CD4-positive, alpha-beta T cell (primary cell): ENCODE measurements around the gene CPXM1. TPM values are rescaled to one million over a fixed set of nuclear protein-coding genes. Genes with fewer than 3 reads are reported as not detected.

Source experiments
- ATAC-seq: fragments of 200-7000 bp; cut with Tn5 transposase; one replicate; pipeline ENCODE4 v1.10.0; 2022; ENCODE audit warnings: mild to moderate bottlenecking; ENCODE audit not compliant: poor library complexity
- CTCF ChIA-PET: fragments of 350-600 bp; sonication (Branson Sonifier 250); formaldehyde crosslinking; loops from one replicate; lab custom pipeline; 2021; ENCODE audit warnings: antibody characterized with exemption, inconsistent platforms; lab: Charles Lee
- POLR2A ChIA-PET: fragments of 350-600 bp; sonication (Branson Sonifier 250); formaldehyde crosslinking; loops from one replicate; lab custom pipeline; 2021; ENCODE audit warnings: antibody characterized with exemption, inconsistent platforms; lab: Charles Lee
- DNase-seq, 14 experiments: peaks; one replicate each; pipeline ENCODE4 v3.0.0-alpha.2; 2013 to 2020; ENCODE audit warnings: mixed read lengths in 2 of 14
- H3K27ac ChIP-seq, 2 donors: one replicate each; pipeline versions ENCODE4 v1.5.1 to v1.7.0; 2013; ENCODE audit warnings: low read length in 2 of 2, low read depth in 1 of 2, mild to moderate bottlenecking in 1 of 2
- H3K27me3 ChIP-seq, 2 experiments: 1 replicate in 1 of 2; 2 replicates in 1 of 2; pipeline versions ENCODE4 v1.6.1 to v1.7.0; 2013; ENCODE audit warnings: low read length in 2 of 2, control low read depth in 1 of 2, mild to moderate bottlenecking in 1 of 2, moderate library complexity in 1 of 2; ENCODE audit not compliant: insufficient read depth in 2 of 2, control insufficient read depth in 1 of 2
- H3K36me3 ChIP-seq: one replicate; pipeline ENCODE4 v1.6.1; 2013; ENCODE audit warnings: low read length, control low read depth; ENCODE audit not compliant: insufficient read depth
- H3K4me1 ChIP-seq: one replicate; pipeline ENCODE4 v1.6.1; 2013; ENCODE audit warnings: low read length, control low read depth; ENCODE audit not compliant: insufficient read depth
- H3K4me3 ChIP-seq: one replicate; pipeline ENCODE4 v1.5.1; 2013; ENCODE audit warnings: mild to moderate bottlenecking, low read length, moderate library complexity
- H3K9me3 ChIP-seq, 2 experiments: 1 replicate in 1 of 2; 2 replicates in 1 of 2; pipeline versions ENCODE4 v1.6.1 to v1.7.0; 2013; ENCODE audit warnings: low read length in 2 of 2, mild to moderate bottlenecking in 2 of 2, control low read depth in 1 of 2, moderate library complexity in 1 of 2; ENCODE audit not compliant: control insufficient read depth in 1 of 2, insufficient read depth in 1 of 2
- H3K27ac Mint-ChIP-seq: one replicate; pipeline ENCODE4 v1.8.0; 2020; ENCODE audit warnings: mixed read lengths
- H3K27me3 Mint-ChIP-seq: one replicate; pipeline ENCODE4 v1.8.0; 2021; ENCODE audit warnings: mixed read lengths
- H3K36me3 Mint-ChIP-seq: one replicate; pipeline ENCODE4 v1.8.0; 2021; ENCODE audit warnings: low read depth, mixed read lengths
- H3K4me1 Mint-ChIP-seq: one replicate; pipeline ENCODE4 v1.8.0; 2021; ENCODE audit warnings: low read depth, mixed read lengths
- H3K4me3 Mint-ChIP-seq: one replicate; pipeline ENCODE4 v1.8.0; 2020; ENCODE audit warnings: mild to moderate bottlenecking, mixed read lengths
- H3K9me3 Mint-ChIP-seq: one replicate; pipeline ENCODE4 v1.8.0; 2020; ENCODE audit warnings: mixed read lengths
- intact Hi-C, 2 experiments: fragments of 100-400 bp; cut with DNase I in 1 of 2; cut with micrococcal nuclease in 1 of 2; formaldehyde crosslinking; loops; one replicate each; pipeline versions ENCODE4 v1.15.1 to v1.9.0; 2023 to 2025; cut with DNase I, micrococcal nuclease
- total RNA-seq, 174 experiments: library from RNA in 2 of 174; stranded (reverse) in 2 of 174; gene quantifications; one replicate each; pipeline ENCODE4 v1.2.3 and lab custom pipeline; 2021 to 2026
- TF ChIP-seq, protein P1 (sequence below): fragments of 200-600 bp; IDR thresholded peaks from one replicate; pipeline ENCODE4 v1.8.0; 2022; ENCODE audit warnings: antibody characterized with exemption, mild to moderate bottlenecking

The CPXM1 gene
- total RNA-seq, 2 experiments from 2014 or later: not detected

DNA sequence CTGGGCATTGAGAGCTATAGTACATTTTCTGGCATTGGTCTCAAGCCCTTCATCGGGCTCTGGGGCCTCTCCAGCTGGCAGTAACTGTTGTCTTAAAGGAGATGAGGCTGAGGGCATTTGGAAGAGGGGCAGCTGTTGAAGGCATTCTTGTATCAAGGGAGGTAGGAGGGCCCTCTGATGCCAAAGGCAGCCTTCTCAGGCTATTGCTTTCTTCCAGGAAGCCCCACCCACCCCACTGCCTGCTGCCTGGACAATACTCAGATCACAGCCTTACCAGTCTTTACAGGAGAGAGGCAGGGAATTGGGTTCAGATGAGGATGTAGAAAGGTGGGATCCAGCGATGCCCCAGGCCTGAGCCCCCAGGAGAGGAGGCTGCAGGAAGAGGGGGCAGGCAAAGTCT, 46.0 kb downstream of the CPXM1 start:
- DNase-seq (no peak), ATAC-seq (no peak)
- no peaks in the 10 kb centered on the region for H3K36me3 ChIP-seq
- peaks cover 13 to 16% of the 10 kb centered on the region in 2 experiments for H3K27me3 ChIP-seq
- peaks cover 40% of the 10 kb centered on the region for H3K4me1 ChIP-seq
- CTCF ChIA-PET: interaction anchor here (1.9 kb wide), 1 partner anchor 11 kb away, joined by 4 read pairs; no protein-coding TSS in a partner anchor
- intact Hi-C loops: loop anchor here in 1 of 2 experiments (5.0 kb wide), 2 partner anchors 118 to 248 kb away; partner anchors contain the start of gene PTPRA
- no peaks in the 10 kb centered on the region for H3K9me3 ChIP-seq
- H3K4me3 ChIP-seq: no peak overlapping the region
- Mint-ChIP-seq H3K27ac (no peak overlapping the region), H3K27me3 (peaks cover 23% of the 10 kb centered on the region), H3K9me3 (no peaks in the 10 kb centered on the region), H3K36me3 (no peaks in the 10 kb centered on the region), H3K4me1 (peaks cover 28% of the 10 kb centered on the region), H3K4me3 (peak overlapping the region; percentile 15)
- POLR2A ChIA-PET: no interaction called here
- TF ChIP-seq, protein P1, sequence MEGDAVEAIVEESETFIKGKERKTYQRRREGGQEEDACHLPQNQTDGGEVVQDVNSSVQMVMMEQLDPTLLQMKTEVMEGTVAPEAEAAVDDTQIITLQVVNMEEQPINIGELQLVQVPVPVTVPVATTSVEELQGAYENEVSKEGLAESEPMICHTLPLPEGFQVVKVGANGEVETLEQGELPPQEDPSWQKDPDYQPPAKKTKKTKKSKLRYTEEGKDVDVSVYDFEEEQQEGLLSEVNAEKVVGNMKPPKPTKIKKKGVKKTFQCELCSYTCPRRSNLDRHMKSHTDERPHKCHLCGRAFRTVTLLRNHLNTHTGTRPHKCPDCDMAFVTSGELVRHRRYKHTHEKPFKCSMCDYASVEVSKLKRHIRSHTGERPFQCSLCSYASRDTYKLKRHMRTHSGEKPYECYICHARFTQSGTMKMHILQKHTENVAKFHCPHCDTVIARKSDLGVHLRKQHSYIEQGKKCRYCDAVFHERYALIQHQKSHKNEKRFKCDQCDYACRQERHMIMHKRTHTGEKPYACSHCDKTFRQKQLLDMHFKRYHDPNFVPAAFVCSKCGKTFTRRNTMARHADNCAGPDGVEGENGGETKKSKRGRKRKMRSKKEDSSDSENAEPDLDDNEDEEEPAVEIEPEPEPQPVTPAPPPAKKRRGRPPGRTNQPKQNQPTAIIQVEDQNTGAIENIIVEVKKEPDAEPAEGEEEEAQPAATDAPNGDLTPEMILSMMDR: no peak
- H3K27ac ChIP-seq: no peak overlapping the region

DNA sequence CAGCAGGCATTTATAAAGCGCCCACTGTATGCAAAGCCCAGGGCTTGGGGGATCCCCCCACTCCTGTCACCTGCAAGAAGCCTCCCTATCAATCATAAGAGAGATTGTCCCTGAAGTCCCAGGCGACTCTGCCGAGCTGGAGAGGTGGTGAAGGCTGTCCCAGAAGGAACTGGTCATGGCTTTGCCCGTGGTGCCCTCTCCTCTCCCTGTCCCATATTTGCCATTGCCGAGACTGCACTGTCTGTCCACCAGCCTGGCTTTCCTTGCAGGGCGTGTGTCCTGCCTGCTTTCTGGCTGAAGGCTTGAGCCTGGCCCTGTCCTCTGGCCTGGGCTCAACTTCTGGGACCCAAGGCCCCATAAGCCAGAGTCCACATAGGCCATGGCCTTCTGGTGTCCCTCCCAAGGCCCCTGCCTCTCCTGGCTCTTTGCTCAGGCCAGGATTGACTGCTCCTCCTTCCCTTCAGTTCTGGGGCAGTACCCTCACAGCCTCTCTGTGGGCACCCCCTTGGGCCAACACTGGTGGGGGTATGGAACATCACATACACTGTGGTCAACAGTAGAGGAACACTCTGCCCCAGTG, 46.9 kb downstream of the CPXM1 start:
- ChIA-PET POLR2A (interaction anchor here (0.8 to 2.2 kb wide), 9 partner anchors 12 to 101 kb away, joined by 3 to 12 read pairs (median 5); partner anchors contain the start of genes NOP56, PCED1A and VPS16), CTCF (interaction anchor here (0.9 to 2.8 kb wide), 10 partner anchors 10 to 92 kb away, joined by 3 to 29 read pairs (median 8); no protein-coding TSS in a partner anchor)
- TF ChIP-seq, protein P1: no peak
- Mint-ChIP-seq H3K4me3 (peak overlapping the region; percentile 90), H3K9me3 (no peaks in the 10 kb centered on the region), H3K4me1 (peaks cover 28% of the 10 kb centered on the region), H3K27me3 (peaks cover 23% of the 10 kb centered on the region), H3K36me3 (no peaks in the 10 kb centered on the region), H3K27ac (no peak overlapping the region)
- Histone ChIP-seq H3K27me3 (peaks cover 13 to 16% of the 10 kb centered on the region in 2 experiments), H3K4me1 (peaks cover 40% of the 10 kb centered on the region), H3K27ac (no peak overlapping the region), H3K9me3 (no peaks in the 10 kb centered on the region), H3K36me3 (no peaks in the 10 kb centered on the region), H3K4me3 (no peak overlapping the region)
- no peak for DNase-seq
- intact Hi-C loops: loop anchor here in 1 of 2 experiments (2.0 to 5.0 kb wide), 3 partner anchors 65 to 249 kb away; partner anchors contain the start of gene PTPRA
- no peak for ATAC-seq

DNA sequence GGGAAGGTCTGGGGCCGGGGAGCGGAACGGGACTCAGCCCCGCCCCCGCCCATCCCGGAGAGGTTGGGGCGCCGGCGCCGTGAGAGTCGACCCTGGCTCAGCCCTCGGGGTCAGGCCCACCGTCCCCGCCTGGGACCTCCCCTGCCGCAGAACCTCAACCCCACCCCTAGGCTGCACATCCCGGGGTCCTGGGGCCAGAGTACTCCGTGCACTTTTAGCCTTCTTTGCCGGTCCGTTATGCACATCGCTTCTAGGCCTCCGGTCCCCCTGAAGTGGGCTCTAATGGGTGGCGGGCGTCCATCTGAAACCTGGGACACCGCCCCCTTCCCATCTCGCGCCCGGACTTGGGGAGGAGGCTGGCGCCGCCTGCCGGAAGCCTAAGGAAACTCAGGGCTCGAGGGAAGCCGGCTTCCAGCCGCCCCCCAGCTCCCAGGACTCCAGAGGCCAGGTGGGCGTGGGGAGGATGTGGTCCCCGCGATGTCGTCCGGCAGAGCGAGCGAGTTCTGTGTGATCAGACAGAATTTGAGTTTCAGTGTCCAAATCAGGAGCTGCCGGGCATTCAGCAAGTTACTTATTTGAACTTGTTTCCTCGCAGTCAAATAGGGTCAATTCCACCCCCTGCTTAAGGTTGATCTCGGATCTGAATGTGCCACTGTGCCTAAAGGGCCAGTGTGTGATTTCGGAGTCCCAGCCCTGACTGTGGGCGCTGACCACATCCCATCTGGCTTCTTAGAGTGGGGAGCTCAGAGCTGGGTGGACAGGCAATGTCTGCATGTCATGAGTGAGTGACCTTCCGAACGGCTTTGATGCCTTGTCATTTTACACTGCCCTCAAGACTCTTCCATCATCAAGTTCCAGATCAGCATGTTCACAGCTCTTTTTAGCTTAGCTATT, 47.6 kb downstream of the CPXM1 start:
- DNase-seq (peak in 13 of 14 experiments; percentile 19 to 76 (median 47)), ATAC-seq (peak; percentile 37)
- TF ChIP-seq, protein P1: peak; percentile 81
- ChIA-PET POLR2A (interaction anchor here (0.8 to 2.2 kb wide), 12 partner anchors 11 to 100 kb away, joined by 3 to 12 read pairs (median 5); partner anchors contain the start of genes EBF4, IDH3B, NOP56 and PCED1A), CTCF (interaction anchor here (0.9 to 2.8 kb wide), 14 partner anchors 9 to 142 kb away, joined by 3 to 29 read pairs (median 4); partner anchors contain the start of genes NOP56, PTPRA and VPS16)
- Mint-ChIP-seq H3K27me3 (peaks cover 17% of the 10 kb centered on the region), H3K36me3 (no peaks in the 10 kb centered on the region), H3K4me1 (peaks cover 28% of the 10 kb centered on the region), H3K27ac (no peak overlapping the region), H3K9me3 (no peaks in the 10 kb centered on the region), H3K4me3 (peak overlapping the region; percentile 90)
- peaks cover 40% of the 10 kb centered on the region for H3K4me1 ChIP-seq
- intact Hi-C loops: loop anchor here (1.0 to 5.0 kb wide), 6 partner anchors 10 to 249 kb away; partner anchors contain the start of gene PTPRA (in 1 of the 2)
- H3K4me3 ChIP-seq: peak overlapping the region; percentile 60
- H3K9me3 ChIP-seq: no peaks in the 10 kb centered on the region
- no peaks in the 10 kb centered on the region for H3K36me3 ChIP-seq
- H3K27ac ChIP-seq: no peak overlapping the region
- peaks cover 12 to 13% of the 10 kb centered on the region in 2 experiments for H3K27me3 ChIP-seq
